Ecto neural progenitor cell (in vitro differentiated cells): Measurements from ENCODE around the gene ITGA11.

Source experiments
- DNase-seq: peaks from one replicate; pipeline ENCODE4 v3.0.0-alpha.2; 2018; ENCODE audit warnings: low spot score

Gene ITGA11

GRCh38 chr15:68389041-68389930 lies 42.7 kb downstream of the ITGA11 start:
- peak; percentile 32 for DNase-seq

GRCh38 chr15:68387381-68388143 lies 44.4 kb downstream of the ITGA11 start:
- peak; percentile 29 for DNase-seq

GRCh38 chr15:68386587-68387288 lies 45.2 kb downstream of the ITGA11 start:
- DNase-seq = peak; percentile 33

- DNase-seq = peak; percentile 24
Measured at GRCh38 chr15:68385671-68386586, 46.0 kb downstream of the ITGA11 start.

GRCh38 chr15:68385240-68385561 lies 46.8 kb downstream of the ITGA11 start:
- peak; percentile 28 for DNase-seq

- DNase-seq = peak; percentile 23
Measured at GRCh38 chr15:68384451-68385239, 47.3 kb downstream of the ITGA11 start.

GRCh38 chr15:68383161-68384074 lies 48.5 kb downstream of the ITGA11 start:
- peak; percentile 42 for DNase-seq

GRCh38 chr15:68382286-68383007 lies 49.5 kb downstream of the ITGA11 start:
- peak; percentile 14 for DNase-seq

GRCh38 chr15:68380456-68380855 lies 51.5 kb downstream of the ITGA11 start:
- peak; percentile 22 for DNase-seq

- no peak for DNase-seq
Measured at GRCh38 chr15:68379759-68380290, 52.1 kb downstream of the ITGA11 start.

GRCh38 chr15:68379058-68379758 lies 52.8 kb downstream of the ITGA11 start:
- peak; percentile 26 for DNase-seq

GRCh38 chr15:68378595-68378994 lies 53.4 kb downstream of the ITGA11 start:
- no peak for DNase-seq

- peak; percentile 13 for DNase-seq
Measured at GRCh38 chr15:68377766-68378165, 54.2 kb downstream of the ITGA11 start.

- peak; percentile 32 for DNase-seq
Measured at GRCh38 chr15:68376447-68377060, 55.4 kb downstream of the ITGA11 start.

- DNase-seq = peak; percentile 12
Measured at GRCh38 chr15:68375716-68376220, 56.2 kb downstream of the ITGA11 start.

GRCh38 chr15:68375191-68375631 lies 56.8 kb downstream of the ITGA11 start:
- DNase-seq = peak; percentile 50

GRCh38 chr15:68374168-68374745 lies 57.7 kb downstream of the ITGA11 start:
- peak; percentile 49 for DNase-seq
